Measurements from ENCODE around the gene H2AZ2.
"Not testable (repeated sequence)": the region's sequence is repeated elsewhere in the genome, so short reads cannot be mapped to it uniquely, and the experiment has no call there.

The H2AZ2 gene

GRCh38 chr7:44811093-44811492 is 36.8 kb downstream of the H2AZ2 start:
- DNase-seq, result no peak

- no peak for DNase-seq
Measured at GRCh38 chr7:44808914-44809393, 38.9 kb downstream of the H2AZ2 start.

- DNase-seq, result no peak
Measured at GRCh38 chr7:44805950-44806349, 41.9 kb downstream of the H2AZ2 start.

- not testable (repeated sequence) for DNase-seq
Measured at GRCh38 chr7:44803828-44804519, 43.9 kb downstream of the H2AZ2 start.

- DNase-seq, result no peak
Measured at GRCh38 chr7:44802418-44803025, 45.4 kb downstream of the H2AZ2 start.

GRCh38 chr7:44801890-44802289 is 46.0 kb downstream of the H2AZ2 start:
- no peak for DNase-seq

- no peak for DNase-seq
Measured at GRCh38 chr7:44799939-44800338, 47.9 kb downstream of the H2AZ2 start.

GRCh38 chr7:44798649-44799305 is 49.1 kb downstream of the H2AZ2 start:
- no peak for DNase-seq

GRCh38 chr7:44797329-44798258 is 50.3 kb downstream of the H2AZ2 start:
- peak; percentile 44 to 63 for DNase-seq

- peak; percentile 91 to 97 for DNase-seq
Measured at GRCh38 chr7:44796504-44797328, 51.2 kb downstream of the H2AZ2 start, which contains the start of gene PPIA. PPIA (plus strand) TSS chr7:44796681; CDS start chr7:44796725, 44 bp downstream.

GRCh38 chr7:44796034-44796503 is 51.8 kb downstream of the H2AZ2 start:
- DNase-seq, result no peak

GRCh38 chr7:44794331-44794730 is 53.6 kb downstream of the H2AZ2 start:
- no peak for DNase-seq

- no peak for DNase-seq
Measured at GRCh38 chr7:44793919-44794318, 54.0 kb downstream of the H2AZ2 start.

- no peak for DNase-seq
Measured at GRCh38 chr7:44791278-44792219, 56.3 kb downstream of the H2AZ2 start.

GRCh38 chr7:44789990-44790389 is 57.9 kb downstream of the H2AZ2 start:
- DNase-seq, result no peak

- DNase-seq, result no peak
Measured at GRCh38 chr7:44787762-44788161, 60.1 kb downstream of the H2AZ2 start.

- DNase-seq, result no peak
Measured at GRCh38 chr7:44787041-44787440, 60.8 kb downstream of the H2AZ2 start.

- not testable (repeated sequence) for DNase-seq
Measured at GRCh38 chr7:44785218-44785617, 62.7 kb downstream of the H2AZ2 start.

- DNase-seq, result no peak
Measured at GRCh38 chr7:44784364-44784763, 63.5 kb downstream of the H2AZ2 start.

- DNase-seq, result no peak
Measured at GRCh38 chr7:44783407-44783806, 64.5 kb downstream of the H2AZ2 start.

GRCh38 chr7:44782460-44782859 is 65.4 kb downstream of the H2AZ2 start:
- no peak for DNase-seq

Data from NCI-H187 (cell line).